Activated T-helper 2 cell treated with anti-CD3 and anti-CD28 coated beads, Interferon-gamma antibody, Interleukin-2, Interleukin-4, amounts not matched to agents 10 μg/mL and 5 μg/mL and 100 μg/mL, durations not matched to agents 14 hours and 24 hours and 36 hours (primary cell): Measurements from ENCODE around the gene MPPED2. TPM values are rescaled to one million over a fixed set of nuclear protein-coding genes. Genes with fewer than 3 reads are reported as not detected.

Experiments used
- DNase-seq: peaks from one replicate; pipeline ENCODE4 v3.0.0; 2021; ENCODE audit warnings: low spot score
- H3K27ac Mint-ChIP-seq: one replicate; pipeline ENCODE4 v1.8.0; 2021; ENCODE audit warnings: mixed read lengths
- H3K27me3 Mint-ChIP-seq: one replicate; pipeline ENCODE4 v1.8.0; 2021; ENCODE audit warnings: low read depth, mixed read lengths
- H3K36me3 Mint-ChIP-seq: one replicate; pipeline ENCODE4 v1.8.0; 2021; ENCODE audit warnings: low read depth, mixed read lengths
- H3K4me1 Mint-ChIP-seq: one replicate; pipeline ENCODE4 v1.8.0; 2021; ENCODE audit warnings: low read depth, mixed read lengths
- H3K4me3 Mint-ChIP-seq: one replicate; pipeline ENCODE4 v1.8.0; 2021; ENCODE audit warnings: low read depth, mild to moderate bottlenecking, moderate library complexity, mixed read lengths
- H3K9me3 Mint-ChIP-seq: one replicate; pipeline ENCODE4 v1.8.0; 2021; ENCODE audit warnings: mixed read lengths
- intact Hi-C: fragments of 100-400 bp; cut with micrococcal nuclease; formaldehyde crosslinking; loops from one replicate; pipeline ENCODE4 v1.15.1; 2023
- total RNA-seq: library from RNA; stranded (reverse); gene quantifications from 2 replicates; pipeline ENCODE4 v1.2.3, GENCODE V29; 2022

The MPPED2 gene
- total RNA-seq, 1 donor from 2014 or later: not detected

DNA sequence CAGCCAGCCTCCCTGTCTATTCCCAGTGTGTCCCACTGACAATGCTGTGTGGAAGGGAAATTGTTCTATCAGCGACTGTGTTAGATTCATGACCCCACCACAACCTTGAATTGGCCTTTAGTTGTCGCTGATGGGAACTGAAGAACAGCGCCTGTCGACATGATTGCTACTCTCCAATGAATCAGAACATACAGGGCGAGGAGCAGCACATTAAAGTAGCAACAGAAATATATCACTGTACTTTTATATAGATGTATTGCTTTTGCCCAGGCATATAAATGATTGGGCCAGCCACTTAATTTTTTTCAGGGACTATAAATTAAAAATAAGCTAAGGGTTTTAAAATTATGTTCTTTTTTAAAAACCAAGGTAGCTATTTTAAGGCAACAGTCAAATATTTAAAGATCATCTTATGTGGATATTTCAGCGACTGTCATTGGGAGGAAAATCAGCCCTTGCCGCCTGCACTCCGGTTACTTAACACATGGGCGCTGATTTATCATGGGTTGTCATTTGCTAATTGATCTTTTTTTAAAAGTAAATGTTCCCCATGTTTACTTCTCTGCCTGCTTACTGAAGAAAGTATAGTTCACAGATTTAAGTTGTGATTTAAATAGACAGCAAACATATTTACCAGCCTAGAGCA is 221.2 kb downstream of the MPPED2 start:
- H3K9me3 Mint-ChIP-seq: no peaks in the 10 kb centered on the region
- no peaks in the 10 kb centered on the region for H3K4me1 Mint-ChIP-seq
- H3K27ac Mint-ChIP-seq: no peak overlapping the region
- H3K4me3 Mint-ChIP-seq: no peak overlapping the region
- H3K27me3 Mint-ChIP-seq: no peaks in the 10 kb centered on the region
- H3K36me3 Mint-ChIP-seq: no peaks in the 10 kb centered on the region
- intact Hi-C loops: no loop called here
- no peak for DNase-seq

DNA sequence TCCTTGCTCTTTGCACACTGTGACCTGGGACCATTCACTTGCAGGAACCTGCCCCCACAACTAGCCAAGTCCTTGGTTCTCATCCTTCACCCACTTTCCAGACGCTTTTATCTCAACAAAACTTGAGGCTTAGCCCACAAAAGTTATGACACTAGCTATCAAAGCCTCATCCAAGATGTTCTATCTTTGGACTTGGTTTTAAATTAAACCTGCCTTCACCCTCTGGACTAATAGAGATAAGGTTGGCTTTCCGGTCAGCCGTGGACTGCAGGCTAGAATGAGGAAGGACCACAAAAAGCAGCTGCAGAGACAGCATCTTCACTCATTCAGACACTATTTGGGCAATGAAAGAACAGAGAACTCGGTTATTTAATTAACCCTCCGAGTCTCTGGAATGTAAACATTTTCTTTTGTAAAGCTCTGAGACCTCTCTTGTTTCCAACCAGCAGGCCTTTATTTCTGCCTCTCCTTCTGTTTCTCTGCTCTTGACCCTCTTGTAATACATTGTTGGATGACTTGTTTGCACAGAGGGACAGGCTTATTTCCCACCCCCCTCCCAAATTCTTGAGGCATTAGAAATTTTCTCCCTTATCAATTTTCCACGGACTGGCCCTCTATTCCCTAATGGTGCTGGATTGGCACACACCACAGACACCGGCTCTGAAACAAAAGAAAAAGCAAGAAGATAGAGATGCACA is 221.9 kb downstream of the MPPED2 start:
- Mint-ChIP-seq H3K36me3 (no peaks in the 10 kb centered on the region), H3K4me1 (no peaks in the 10 kb centered on the region), H3K4me3 (no peak overlapping the region), H3K27ac (no peak overlapping the region), H3K27me3 (no peaks in the 10 kb centered on the region), H3K9me3 (no peaks in the 10 kb centered on the region)
- intact Hi-C loops: no loop called here
- DNase-seq: no peak

DNA sequence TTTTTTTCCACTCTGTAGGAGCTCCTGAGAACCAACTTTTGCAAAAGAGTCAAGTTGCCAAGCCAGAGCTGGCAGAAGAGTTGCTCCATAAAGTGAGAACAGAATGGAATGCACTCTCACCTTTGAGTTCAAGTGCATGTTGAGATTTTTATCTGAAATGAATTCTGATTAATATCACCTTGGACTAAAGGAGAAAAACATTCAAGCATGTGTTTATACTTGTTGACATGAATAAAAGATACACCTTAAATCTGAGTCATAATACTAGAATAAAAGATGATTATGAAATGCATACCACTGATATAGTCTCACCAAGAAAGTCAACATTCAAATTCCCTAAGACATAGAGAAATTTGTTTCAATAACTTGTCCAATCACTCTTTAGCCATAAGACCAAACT is 225.4 kb downstream of the MPPED2 start:
- intact Hi-C loops: no loop called here
- Mint-ChIP-seq H3K9me3 (no peaks in the 10 kb centered on the region), H3K4me3 (no peak overlapping the region)

More for the DNA sequence above, 225.4 kb downstream of the MPPED2 start:
- H3K36me3 Mint-ChIP-seq: no peaks in the 10 kb centered on the region
- no peak for DNase-seq
- no peaks in the 10 kb centered on the region for H3K4me1 Mint-ChIP-seq
- H3K27me3 Mint-ChIP-seq: peaks cover 6% of the 10 kb centered on the region
- H3K27ac Mint-ChIP-seq: no peak overlapping the region
